ENCODE data around the gene PRUNE1. TPM values are rescaled to one million over a fixed set of nuclear protein-coding genes. Genes with fewer than 3 reads are reported as not detected.

PRUNE1 gene
- total RNA-seq, 1 experiment from 2014 or later, result 26.6 TPM

GRCh38 chr1:151050051-151050688 is 41.9 kb downstream of the PRUNE1 start:
- DNase-seq (ENCODE audit: low read depth), result no peak

DNA sequence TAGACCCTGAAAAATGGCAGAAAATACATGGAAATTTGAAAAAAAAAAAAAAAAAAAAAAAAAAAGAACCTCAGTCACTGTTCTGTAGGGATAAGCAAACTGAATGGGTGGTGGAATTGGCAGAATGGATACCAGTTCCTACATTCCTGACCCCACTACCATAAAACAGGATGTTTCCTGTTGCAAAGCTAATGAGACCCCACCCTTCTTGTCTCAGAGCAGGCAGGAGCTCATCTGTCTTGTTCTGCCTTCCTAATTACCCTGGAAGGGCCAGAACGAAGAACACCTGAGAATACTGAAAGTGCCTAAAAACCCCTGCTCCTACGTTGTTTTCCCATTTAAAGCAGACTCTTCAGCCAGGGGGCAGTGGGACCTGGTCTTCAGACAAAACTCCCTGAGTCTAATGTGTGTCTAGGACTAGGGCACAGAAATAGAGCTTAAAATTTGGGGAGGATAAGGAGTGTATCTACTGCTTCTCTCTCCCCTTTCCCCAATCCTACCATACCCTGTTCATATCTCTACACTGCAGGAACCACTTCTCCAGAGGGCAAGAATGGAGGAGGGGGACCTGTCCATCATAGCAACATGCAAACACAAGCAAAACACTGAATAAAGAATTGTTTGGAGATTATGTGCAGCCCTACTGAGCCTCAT is 43.2 kb downstream of the PRUNE1 start:
- DNase-seq (ENCODE audit: low read depth), result no peak

GRCh38 chr1:151054971-151055547 is 46.8 kb downstream of the PRUNE1 start:
- DNase-seq (ENCODE audit: low read depth), result no peak

DNA sequence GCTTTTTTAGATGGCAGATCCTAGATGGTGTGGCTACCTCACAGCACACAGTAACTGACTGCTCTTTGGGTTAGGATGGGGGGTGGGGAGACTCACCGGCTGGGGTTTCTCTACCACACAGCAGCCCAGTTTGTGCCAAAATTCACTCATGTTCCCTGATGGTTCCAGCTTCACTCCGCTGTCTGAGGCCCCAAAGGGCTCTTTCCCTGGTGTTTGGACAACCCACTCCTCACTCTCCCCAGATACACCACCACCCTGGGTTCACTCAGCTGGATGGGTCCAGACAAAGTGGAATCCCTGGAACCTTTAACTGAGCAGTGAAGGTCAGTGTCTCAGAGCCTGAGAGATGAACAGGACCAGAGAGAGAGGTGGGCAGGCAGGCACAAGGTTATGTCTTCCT is 47.3 kb downstream of the PRUNE1 start:
- no peak for DNase-seq (ENCODE audit: low read depth)

GRCh38 chr1:151056149-151056548 is 47.9 kb downstream of the PRUNE1 start:
- DNase-seq (ENCODE audit: low read depth), result no peak

- no peak for DNase-seq (ENCODE audit: low read depth)
Measured at GRCh38 chr1:151058692-151059091, 50.4 kb downstream of the PRUNE1 start.

- peak; percentile 80 for DNase-seq (ENCODE audit: low read depth)
Measured at GRCh38 chr1:151059109-151060006, 51.1 kb downstream of the PRUNE1 start, which contains the start of gene CDC42SE1. CDC42SE1 (minus strand) TSS chr1:151059622; CDS start chr1:151055730, 3,892 bp downstream.

DNA sequence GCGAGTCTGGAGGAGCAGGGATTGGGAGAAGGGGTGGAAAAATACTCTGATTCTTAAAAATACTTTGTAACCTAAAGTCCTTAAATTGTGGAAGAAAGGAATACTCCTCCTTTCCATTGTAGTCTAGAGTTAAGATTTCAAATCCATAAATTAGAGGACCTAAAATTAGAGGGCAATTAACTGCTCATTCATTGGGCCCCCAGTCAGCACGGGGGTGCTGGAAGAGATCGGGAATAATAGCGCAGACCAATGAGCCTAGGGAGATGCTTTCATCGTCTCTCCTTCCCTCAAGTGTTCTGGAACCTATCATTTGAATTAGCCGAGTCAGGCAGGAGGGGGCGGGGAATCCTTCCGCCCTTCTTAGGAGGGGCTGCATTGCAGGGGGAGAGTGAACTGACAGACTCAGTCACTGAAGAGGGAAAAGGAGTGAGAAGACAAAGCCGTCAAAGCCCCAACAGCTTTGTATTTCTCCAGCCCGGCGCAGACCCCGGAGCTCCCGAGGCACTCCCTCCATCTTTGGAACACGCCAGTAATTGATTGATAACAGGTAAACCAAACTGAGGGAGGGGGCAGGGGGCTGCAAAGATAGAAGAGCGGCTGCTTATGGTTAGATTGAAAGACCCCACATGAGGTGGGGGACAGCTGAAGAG is 51.9 kb downstream of the PRUNE1 start, which contains the start of gene MLLT11:
Gene MLLT11, plus strand, starts transcription at position 391 of the 650 bp plus-strand sequence. CDS start 6,828 bp downstream, outside the sequence.
- peak; percentile 80 for DNase-seq (ENCODE audit: low read depth)

GRCh38 chr1:151060657-151061421 is 52.6 kb downstream of the PRUNE1 start:
- peak; percentile 47 for DNase-seq (ENCODE audit: low read depth)

GRCh38 chr1:151061704-151062103 is 53.5 kb downstream of the PRUNE1 start:
- no peak for DNase-seq (ENCODE audit: low read depth)

DNA sequence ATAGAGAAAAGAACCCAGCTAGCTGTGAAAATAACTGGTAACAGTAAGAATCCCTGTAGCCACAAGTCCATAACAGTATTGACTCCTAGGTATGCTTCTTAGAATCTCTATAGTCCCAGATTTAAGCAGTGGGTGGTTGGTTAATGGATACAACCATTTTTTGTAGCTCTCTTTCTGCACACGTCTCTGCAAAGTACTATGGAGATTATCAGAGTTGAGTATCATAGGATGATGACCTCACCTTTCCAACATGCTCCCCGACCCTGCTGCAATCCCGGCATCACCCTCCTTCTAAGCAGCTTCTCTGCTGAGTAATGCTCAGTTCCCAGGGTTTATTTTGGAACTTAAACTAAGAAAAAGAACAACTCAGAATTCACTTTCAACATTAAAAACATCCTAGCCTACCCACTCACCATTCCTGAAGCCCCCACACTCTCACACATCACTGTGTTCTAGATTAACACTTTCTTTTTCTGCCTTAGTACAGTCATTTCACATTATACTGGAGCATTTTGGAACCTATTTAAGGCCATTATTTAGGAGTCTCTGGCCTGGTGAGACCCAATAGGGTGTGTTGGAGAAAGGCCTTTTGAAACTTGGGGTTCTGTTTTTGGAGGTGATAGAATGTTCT is 54.6 kb downstream of the PRUNE1 start:
- peak; percentile 87 for DNase-seq (ENCODE audit: low read depth)

GRCh38 chr1:151065089-151065645 is 56.9 kb downstream of the PRUNE1 start:
- no peak for DNase-seq (ENCODE audit: low read depth)

DNA sequence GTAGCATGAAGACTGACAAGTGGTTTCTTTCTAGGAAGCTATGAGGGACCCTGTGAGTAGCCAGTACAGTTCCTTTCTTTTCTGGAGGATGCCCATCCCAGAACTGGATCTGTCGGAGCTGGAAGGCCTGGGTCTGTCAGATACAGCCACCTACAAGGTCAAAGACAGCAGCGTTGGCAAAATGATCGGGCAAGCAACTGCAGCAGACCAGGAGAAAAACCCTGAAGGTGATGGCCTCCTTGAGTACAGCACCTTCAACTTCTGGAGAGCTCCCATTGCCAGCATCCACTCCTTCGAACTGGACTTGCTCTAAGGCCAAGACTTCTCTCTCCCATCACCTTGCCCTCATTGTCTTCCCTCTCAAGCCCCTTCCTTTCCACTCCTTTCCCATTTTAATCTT is 58.9 kb downstream of the PRUNE1 start:
- DNase-seq (ENCODE audit: low read depth), result no peak

- no peak for DNase-seq (ENCODE audit: low read depth)
Measured at GRCh38 chr1:151069103-151069486, 60.8 kb downstream of the PRUNE1 start.

- peak; percentile 95 for DNase-seq (ENCODE audit: low read depth)
Measured at GRCh38 chr1:151070474-151071276, 62.4 kb downstream of the PRUNE1 start, which contains the start of gene GABPB2. GABPB2 (plus strand) TSS chr1:151070761; CDS start chr1:151088190, 17,429 bp downstream.

DNA sequence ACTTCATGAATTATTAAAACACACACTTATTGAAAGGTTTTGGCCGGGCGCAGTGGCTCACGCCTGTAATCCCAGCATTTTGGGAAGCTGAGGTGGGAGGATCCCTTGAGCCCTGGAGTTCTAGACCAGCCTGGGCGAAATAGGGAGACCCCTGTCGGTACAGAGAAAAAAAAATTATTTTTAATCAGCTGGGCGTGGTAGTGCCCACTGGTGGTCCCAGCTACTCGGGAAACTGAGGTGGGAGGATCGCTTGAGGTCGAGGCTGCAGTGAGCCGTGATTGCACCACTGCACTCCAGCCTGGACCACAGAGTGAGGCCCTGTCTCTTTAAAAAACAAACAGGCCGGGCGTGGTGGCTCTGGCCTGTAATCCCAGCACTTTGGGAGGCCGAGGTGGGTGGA is 64.0 kb downstream of the PRUNE1 start:
- no peak for DNase-seq (ENCODE audit: low read depth)
